ENCODE data around the gene DCTN5. TPM values are rescaled to one million over a fixed set of nuclear protein-coding genes. Genes with fewer than 3 reads are reported as not detected.
A peak's percentile ranks its signal among the peaks of the same experiment; 100 is the strongest.

Gene DCTN5
- total RNA-seq, 1 donor from 2014 or later, result 64.1 TPM

DNA sequence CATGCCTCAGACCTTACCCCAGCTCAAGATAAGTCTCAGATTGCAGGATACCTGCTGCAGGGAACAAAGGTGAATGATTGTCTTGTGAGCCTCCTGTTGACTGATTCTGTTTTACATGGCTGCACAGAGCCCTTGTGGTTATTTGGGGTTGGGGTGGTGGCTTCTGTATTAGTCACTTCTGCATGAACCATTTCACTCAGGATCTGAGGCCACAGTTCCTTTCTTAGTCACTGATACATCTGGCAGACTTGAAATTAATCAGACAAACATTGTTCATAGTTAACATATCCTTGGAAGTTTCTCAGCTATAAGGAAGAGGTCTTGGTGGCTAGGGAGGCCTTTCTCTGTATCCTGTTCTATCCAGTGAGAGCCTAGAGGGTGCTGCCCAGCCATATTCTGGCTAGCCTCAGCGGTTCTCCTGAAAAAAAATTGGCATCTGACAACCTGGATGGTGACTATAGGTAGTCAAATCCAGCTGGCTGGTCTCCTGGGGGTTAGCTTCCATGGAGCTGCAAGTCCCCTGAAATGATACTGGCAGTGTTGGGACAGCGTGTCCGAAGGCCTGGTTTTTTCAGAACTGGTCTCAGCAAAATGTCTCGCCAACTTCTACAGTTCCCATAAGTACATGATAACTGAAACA lies 29.0 kb downstream of the DCTN5 start:
- POLR2A ChIA-PET, result interaction anchor here (2.2 kb wide), 1 partner anchor 9 kb away, joined by 5 read pairs; the partner anchor contains the start of gene PLK1
- Mint-ChIP-seq H3K27me3 (no peaks in the 10 kb centered on the region), H3K4me3 (peak overlapping the region; percentile 56), H3K4me1 (peaks cover 24% of the 10 kb centered on the region), H3K9me3 (no peaks in the 10 kb centered on the region), H3K27ac (peak overlapping the region; percentile 6), H3K36me3 (ENCODE audit: low read depth) (peaks cover 76% of the 10 kb centered on the region)
- CTCF ChIA-PET, result no interaction called here
- DNase-seq, result no peak
- intact Hi-C loops (cut with micrococcal nuclease), result loop anchor here (1.0 kb wide), 3 partner anchors 8 to 344 kb away; partner anchors contain the start of genes DCTN5, PALB2 and PLK1
- peak; percentile 96 for ATAC-seq (ENCODE audit: low read depth)
- TF ChIP-seq, protein P1, sequence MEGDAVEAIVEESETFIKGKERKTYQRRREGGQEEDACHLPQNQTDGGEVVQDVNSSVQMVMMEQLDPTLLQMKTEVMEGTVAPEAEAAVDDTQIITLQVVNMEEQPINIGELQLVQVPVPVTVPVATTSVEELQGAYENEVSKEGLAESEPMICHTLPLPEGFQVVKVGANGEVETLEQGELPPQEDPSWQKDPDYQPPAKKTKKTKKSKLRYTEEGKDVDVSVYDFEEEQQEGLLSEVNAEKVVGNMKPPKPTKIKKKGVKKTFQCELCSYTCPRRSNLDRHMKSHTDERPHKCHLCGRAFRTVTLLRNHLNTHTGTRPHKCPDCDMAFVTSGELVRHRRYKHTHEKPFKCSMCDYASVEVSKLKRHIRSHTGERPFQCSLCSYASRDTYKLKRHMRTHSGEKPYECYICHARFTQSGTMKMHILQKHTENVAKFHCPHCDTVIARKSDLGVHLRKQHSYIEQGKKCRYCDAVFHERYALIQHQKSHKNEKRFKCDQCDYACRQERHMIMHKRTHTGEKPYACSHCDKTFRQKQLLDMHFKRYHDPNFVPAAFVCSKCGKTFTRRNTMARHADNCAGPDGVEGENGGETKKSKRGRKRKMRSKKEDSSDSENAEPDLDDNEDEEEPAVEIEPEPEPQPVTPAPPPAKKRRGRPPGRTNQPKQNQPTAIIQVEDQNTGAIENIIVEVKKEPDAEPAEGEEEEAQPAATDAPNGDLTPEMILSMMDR (IDR thresholded peaks at IDR 0.05), result no peak

GRCh38 chr16:23673971-23674614 lies 32.8 kb downstream of the DCTN5 start:
- Mint-ChIP-seq H3K9me3 (no peaks in the 10 kb centered on the region), H3K36me3 (ENCODE audit: low read depth) (peaks cover 38% of the 10 kb centered on the region), H3K27ac (no peak overlapping the region), H3K4me3 (no peak overlapping the region), H3K4me1 (peaks cover 28% of the 10 kb centered on the region), H3K27me3 (no peaks in the 10 kb centered on the region)
- POLR2A ChIA-PET, result no interaction called here
- DNase-seq (no peak), ATAC-seq (ENCODE audit: low read depth) (no peak)
- intact Hi-C loops (cut with micrococcal nuclease), result no loop called here
- TF ChIP-seq, protein P1 (IDR thresholded peaks at IDR 0.05), result no peak
- CTCF ChIA-PET, result no interaction called here

GRCh38 chr16:23676924-23677480 lies 35.7 kb downstream of the DCTN5 start:
- no peaks in the 10 kb centered on the region for H3K27me3 Mint-ChIP-seq

GRCh38 chr16:23678430-23679273 lies 37.4 kb downstream of the DCTN5 start, which contains the start of gene PLK1:
PLK1 (plus strand) TSS chr16:23678889; CDS start chr16:23678933, 44 bp downstream.
- peaks cover 23% of the 10 kb centered on the region for H3K36me3 Mint-ChIP-seq (ENCODE audit: low read depth)
- peak; percentile 93 for ATAC-seq (ENCODE audit: low read depth)
- H3K4me1 Mint-ChIP-seq, result peaks cover 17% of the 10 kb centered on the region
- POLR2A ChIA-PET, result interaction anchor here (1.8 kb wide), 1 partner anchor 9 kb away, joined by 5 read pairs; no protein-coding TSS in a partner anchor
- intact Hi-C loops (cut with micrococcal nuclease), result loop anchor here (1.0 kb wide), 3 partner anchors 8 to 358 kb away; partner anchors contain the start of genes DCTN5 and PALB2
- CTCF ChIA-PET, result interaction anchor here (0.9 to 2.0 kb wide), 2 partner anchors 49 to 827 kb away, joined by 3 to 7 read pairs; no protein-coding TSS in a partner anchor
- H3K9me3 Mint-ChIP-seq, result no peaks in the 10 kb centered on the region
- peak; percentile 54 for DNase-seq
- H3K27ac Mint-ChIP-seq, result no peak within 1 kb of the TSS
- TF ChIP-seq, protein P1 (IDR thresholded peaks at IDR 0.05), result no peak
- H3K27me3 Mint-ChIP-seq, result no peaks in the 10 kb centered on the region
- H3K4me3 Mint-ChIP-seq, result peak within 1 kb of the TSS; percentile 85

More at GRCh38 chr16:23676924-23677480, 35.7 kb downstream of the DCTN5 start:
- intact Hi-C loops (cut with micrococcal nuclease), result no loop called here
- no peak for DNase-seq
- TF ChIP-seq, protein P1 (IDR thresholded peaks at IDR 0.05), result no peak
- H3K9me3 Mint-ChIP-seq, result no peaks in the 10 kb centered on the region
- no peak for ATAC-seq (ENCODE audit: low read depth)
- H3K4me1 Mint-ChIP-seq, result peaks cover 17% of the 10 kb centered on the region
- CTCF ChIA-PET, result interaction anchor here (1.1 to 2.0 kb wide), 3 partner anchors 51 to 828 kb away, joined by 3 to 7 read pairs (median 4); no protein-coding TSS in a partner anchor
- H3K36me3 Mint-ChIP-seq (ENCODE audit: low read depth), result peaks cover 21% of the 10 kb centered on the region
- H3K4me3 Mint-ChIP-seq, result peak overlapping the region; percentile 85
- no peak overlapping the region for H3K27ac Mint-ChIP-seq
- POLR2A ChIA-PET, result no interaction called here

Measured in activated B cell treated with CpG ODN at 0.5 μM for 24 hours (primary cell).